OCI-LY7 (cell line): Measurements from ENCODE around the gene DAPK2. TPM values are rescaled to one million over a fixed set of nuclear protein-coding genes. Genes with fewer than 3 reads are reported as not detected.

ENCODE experiments used
- BruUV-seq: library from RNA; stranded (reverse); fragments of 400-500 nt; replicated peaks from 2 replicates; lab custom pipeline; 2021; lab: Mats Ljungman, UMichigan
- CTCF ChIA-PET: fragments of 300-600 bp; sonication (Branson Sonifier 250); formaldehyde crosslinking; loops from one replicate; lab custom pipeline; 2022; ENCODE audit warnings: antibody characterized with exemption; ENCODE audit not compliant: unreplicated experiment; lab: Charles Lee
- POLR2A ChIA-PET: fragments of 300-600 bp; sonication (Branson Sonifier 250); formaldehyde crosslinking; loops from one replicate; lab custom pipeline; 2022; ENCODE audit warnings: antibody characterized with exemption; lab: Charles Lee
- DNase-seq: peaks from one replicate; pipeline ENCODE4 v3.0.0-alpha.2; 2015; ENCODE audit warnings: low spot score
- H2AFZ ChIP-seq: fragments of 200-600 bp; sonication (generic), shearing (Covaris generic); 2 replicates; pipeline ENCODE4 v1.6.1; 2014; ENCODE audit warnings: mild to moderate bottlenecking, antibody characterized with exemption, low read length, moderate library complexity
- H3K27ac ChIP-seq: fragments of 200-600 bp; sonication (generic); 2 replicates; pipeline ENCODE4 v1.5.1; 2014; ENCODE audit warnings: mixed run types, low read depth, mild to moderate bottlenecking, moderate library complexity, low read length, inconsistent platforms; ENCODE audit not compliant: poor library complexity, severe bottlenecking
- H3K36me3 ChIP-seq: fragments of 200-600 bp; sonication (generic); 2 replicates; pipeline ENCODE4 v1.6.1; 2014; ENCODE audit warnings: mild to moderate bottlenecking, antibody characterized with exemption, low read length, moderate library complexity, mixed read lengths; ENCODE audit not compliant: insufficient read depth
- H3K4me1 ChIP-seq: fragments of 200-600 bp; sonication (generic); 2 replicates; pipeline ENCODE4 v1.5.1; 2014; ENCODE audit warnings: mild to moderate bottlenecking, low read length; ENCODE audit not compliant: insufficient read depth, poor library complexity, severe bottlenecking
- H3K4me2 ChIP-seq: fragments of 200-600 bp; sonication (generic); 2 replicates; pipeline ENCODE4 v1.6.1; 2014; ENCODE audit warnings: mild to moderate bottlenecking, low read length
- H3K4me3 ChIP-seq: fragments of 200-600 bp; sonication (generic); 2 replicates; pipeline ENCODE4 v1.5.1; 2014; ENCODE audit warnings: mild to moderate bottlenecking, low read depth, low read length; ENCODE audit not compliant: poor library complexity, severe bottlenecking
- H3K79me2 ChIP-seq: fragments of 200-600 bp; sonication (generic); 2 replicates; pipeline ENCODE4 v1.6.1; 2016; ENCODE audit warnings: low read depth, mild to moderate bottlenecking, low read length, moderate library complexity, mixed read lengths; ENCODE audit not compliant: insufficient read depth
- H3K9me2 ChIP-seq: fragments of 200-600 bp; sonication (generic); 2 replicates; pipeline ENCODE4 v1.6.1; 2016; ENCODE audit warnings: mild to moderate bottlenecking, low read length, mixed read lengths; ENCODE audit not compliant: insufficient read depth
- H3K9me3 ChIP-seq: fragments of 200-600 bp; sonication (generic); 2 replicates; pipeline ENCODE4 v1.6.1; 2014; ENCODE audit warnings: mild to moderate bottlenecking, mixed run types, low read length, mixed read lengths
- H4K20me1 ChIP-seq: fragments of 200-600 bp; sonication (generic); 2 replicates; pipeline ENCODE4 v1.6.1; 2014; ENCODE audit warnings: mild to moderate bottlenecking, antibody characterized with exemption, low read length, moderate library complexity, mixed read lengths; ENCODE audit not compliant: insufficient read depth
- EZH2phosphoT487 ChIP-seq: fragments of 200-600 bp; sonication (generic); IDR thresholded peaks from 2 replicates; pipeline ENCODE4 v1.6.1; 2018; ENCODE audit warnings: low read depth, borderline replicate concordance, mild to moderate bottlenecking, mixed run types, antibody characterized with exemption, low read length, moderate library complexity, mixed read lengths
- intact Hi-C: fragments of 100-400 bp; cut with micrococcal nuclease; formaldehyde crosslinking; loops from one replicate; pipeline ENCODE4 v1.10.0; 2022; ENCODE audit not compliant: unreplicated experiment
- total RNA-seq, 2 experiments: library from RNA; depleted of rRNA in 1 of 2; stranded (reverse); fragments of >200 nt in 1 of 2; shearing (Covaris generic) in 1 of 2; gene quantifications; 2 replicates each; pipeline ENCODE4 v1.2.3, GENCODE V29; 2014 to 2022
- TF ChIP-seq, protein P1 (sequence below): fragments of 200-600 bp; sonication (generic); conservative IDR thresholded peaks from 2 replicates; pipeline ENCODE4 v1.5.1; 2014; ENCODE audit warnings: mild to moderate bottlenecking, antibody characterized with exemption, low read length, moderate library complexity, mixed read lengths

The DAPK2 gene
- total RNA-seq, 2 experiments from 2014 or later = 0.36 to 1.2 TPM

DNA sequence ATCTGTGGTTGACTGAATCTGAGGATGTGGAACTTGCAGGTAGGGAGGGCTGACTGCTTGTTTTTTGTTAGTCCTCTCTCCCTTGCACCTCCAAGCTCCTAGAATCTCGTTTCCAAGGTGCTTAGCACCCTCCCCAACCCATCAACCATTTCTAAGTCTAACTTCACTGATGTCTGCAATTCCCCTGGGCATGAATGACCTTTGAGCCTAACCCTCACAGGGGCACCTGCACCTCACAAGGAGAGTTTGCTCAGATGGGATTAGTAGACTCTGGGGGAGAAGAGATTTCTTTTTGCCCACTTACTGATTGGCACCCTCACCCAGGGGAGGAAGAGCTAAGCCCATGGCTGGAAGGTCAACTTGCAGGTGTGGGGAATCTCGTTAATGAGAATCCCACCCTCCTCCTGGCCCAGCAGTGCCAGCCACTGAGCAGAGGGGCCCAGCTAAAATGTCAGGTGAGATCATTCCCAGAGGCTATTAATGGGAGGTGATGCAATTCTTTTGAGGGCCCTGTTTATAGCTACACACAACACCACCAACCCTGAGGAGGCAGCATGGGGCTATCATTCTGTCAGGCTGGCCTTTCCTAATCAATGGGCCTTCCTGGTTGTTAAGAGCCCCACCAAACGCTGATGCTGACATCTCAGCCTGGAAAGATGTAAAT is 130.9 kb downstream of the DAPK2 start:
- DNase-seq = no peak
- H3K79me2 ChIP-seq = no peaks in the 10 kb centered on the region
- CTCF ChIA-PET = no interaction called here
- no peaks in the 10 kb centered on the region for H3K9me3 ChIP-seq
- intact Hi-C loops = no loop called here
- H4K20me1 ChIP-seq = no peaks in the 10 kb centered on the region
- H3K9me2 ChIP-seq = no peaks in the 10 kb centered on the region
- POLR2A ChIA-PET = no interaction called here
- peaks cover 6% of the 10 kb centered on the region for H3K4me1 ChIP-seq
- TF ChIP-seq, protein P1, sequence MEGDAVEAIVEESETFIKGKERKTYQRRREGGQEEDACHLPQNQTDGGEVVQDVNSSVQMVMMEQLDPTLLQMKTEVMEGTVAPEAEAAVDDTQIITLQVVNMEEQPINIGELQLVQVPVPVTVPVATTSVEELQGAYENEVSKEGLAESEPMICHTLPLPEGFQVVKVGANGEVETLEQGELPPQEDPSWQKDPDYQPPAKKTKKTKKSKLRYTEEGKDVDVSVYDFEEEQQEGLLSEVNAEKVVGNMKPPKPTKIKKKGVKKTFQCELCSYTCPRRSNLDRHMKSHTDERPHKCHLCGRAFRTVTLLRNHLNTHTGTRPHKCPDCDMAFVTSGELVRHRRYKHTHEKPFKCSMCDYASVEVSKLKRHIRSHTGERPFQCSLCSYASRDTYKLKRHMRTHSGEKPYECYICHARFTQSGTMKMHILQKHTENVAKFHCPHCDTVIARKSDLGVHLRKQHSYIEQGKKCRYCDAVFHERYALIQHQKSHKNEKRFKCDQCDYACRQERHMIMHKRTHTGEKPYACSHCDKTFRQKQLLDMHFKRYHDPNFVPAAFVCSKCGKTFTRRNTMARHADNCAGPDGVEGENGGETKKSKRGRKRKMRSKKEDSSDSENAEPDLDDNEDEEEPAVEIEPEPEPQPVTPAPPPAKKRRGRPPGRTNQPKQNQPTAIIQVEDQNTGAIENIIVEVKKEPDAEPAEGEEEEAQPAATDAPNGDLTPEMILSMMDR = no peak
- no peak for TF ChIP-seq EZH2phosphoT487
- no peak overlapping the region for H2AFZ ChIP-seq
- H3K36me3 ChIP-seq = no peaks in the 10 kb centered on the region
- no peak overlapping the region for H3K27ac ChIP-seq
- no peak overlapping the region for H3K4me2 ChIP-seq
- no peak overlapping the region for H3K4me3 ChIP-seq
- no TSS peak for BruUV-seq

DNA sequence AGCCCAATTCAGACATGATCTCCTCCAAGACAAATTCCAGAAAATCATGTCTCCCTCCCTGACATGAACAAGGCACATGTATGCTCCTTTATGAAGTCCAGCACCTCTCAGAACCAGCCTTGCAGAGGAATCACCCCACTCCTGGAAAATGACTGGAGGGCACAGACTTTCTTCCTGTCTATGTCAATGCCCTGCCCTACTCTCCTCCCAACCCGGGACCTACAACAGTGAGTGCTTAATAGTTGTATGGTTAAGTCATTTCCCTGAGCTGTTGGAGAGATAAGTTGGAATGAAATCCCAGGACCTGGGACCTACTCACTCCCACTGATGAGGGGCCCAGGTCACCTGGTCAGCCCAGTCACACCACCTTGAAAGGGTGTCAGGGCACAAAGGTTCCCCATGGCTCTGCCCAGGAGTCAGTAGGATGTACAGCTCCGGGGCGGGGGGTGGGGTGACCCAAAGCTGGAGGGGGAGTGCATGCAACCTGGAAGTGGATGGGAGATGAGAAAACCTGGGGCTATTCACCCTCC is 132.4 kb downstream of the DAPK2 start:
- Histone ChIP-seq H3K4me1 (peaks cover 4% of the 10 kb centered on the region), H3K79me2 (no peaks in the 10 kb centered on the region), H3K9me2 (no peaks in the 10 kb centered on the region), H3K27ac (no peak overlapping the region), H3K4me3 (no peak overlapping the region), H3K4me2 (no peak overlapping the region), H3K36me3 (no peaks in the 10 kb centered on the region), H3K9me3 (no peaks in the 10 kb centered on the region), H4K20me1 (no peaks in the 10 kb centered on the region), H2AFZ (no peak overlapping the region)
- intact Hi-C loops = no loop called here
- no TSS peak for BruUV-seq
- CTCF ChIA-PET = no interaction called here
- no peak for DNase-seq
- TF ChIP-seq, protein P1 = no peak
- TF ChIP-seq EZH2phosphoT487 = no peak
- POLR2A ChIA-PET = interaction anchor here (0.6 kb wide), 1 partner anchor 15 kb away, joined by 6 read pairs; no protein-coding TSS in a partner anchor

DNA sequence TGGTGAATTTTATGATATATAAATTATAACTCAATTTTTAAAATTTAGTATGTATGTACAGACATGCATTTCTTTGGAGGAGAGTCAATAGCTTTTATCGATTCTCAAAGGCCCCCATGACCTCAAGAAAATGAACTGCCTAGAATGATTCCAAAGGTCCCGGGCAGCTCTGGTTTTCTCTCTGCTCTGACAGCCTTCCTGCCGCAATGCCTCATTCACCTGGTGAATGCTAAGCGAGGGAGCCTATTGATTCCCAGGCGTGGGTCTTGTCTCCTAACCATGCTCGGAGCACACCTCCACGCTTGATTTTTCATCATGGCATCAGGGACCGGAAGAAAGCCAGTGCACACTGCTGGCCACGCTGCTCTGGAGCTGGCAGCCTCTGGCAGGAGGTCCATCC is 132.9 kb downstream of the DAPK2 start:
- no peaks in the 10 kb centered on the region for H3K36me3 ChIP-seq
- no peak overlapping the region for H3K4me2 ChIP-seq
- TF ChIP-seq EZH2phosphoT487 = no peak
- TF ChIP-seq, protein P1 = no peak
- no peaks in the 10 kb centered on the region for H3K79me2 ChIP-seq
- BruUV-seq = no TSS peak
- CTCF ChIA-PET = no interaction called here
- intact Hi-C loops = no loop called here
- no peaks in the 10 kb centered on the region for H4K20me1 ChIP-seq
- peaks cover 4% of the 10 kb centered on the region for H3K4me1 ChIP-seq
- H3K27ac ChIP-seq = no peak overlapping the region
- H3K9me3 ChIP-seq = no peaks in the 10 kb centered on the region
- no peaks in the 10 kb centered on the region for H3K9me2 ChIP-seq
- no peak overlapping the region for H2AFZ ChIP-seq
- POLR2A ChIA-PET = interaction anchor here (0.6 kb wide), 1 partner anchor 14 kb away, joined by 6 read pairs; no protein-coding TSS in a partner anchor
- DNase-seq = no peak
- H3K4me3 ChIP-seq = no peak overlapping the region
